ENCODE results near the gene PLCD4. TPM values are rescaled to one million over a fixed set of nuclear protein-coding genes. Genes with fewer than 3 reads are reported as not detected.

PLCD4 gene
- polyA plus RNA-seq, 2 of the 4 experiments (the other 2 are of a cell fraction), result 1.2 to 2.8 TPM

GRCh38 chr2:218578272-218578877 is 29.3 kb upstream of the PLCD4 start (continued):
- no peak for TF ChIP-seq NR3C1 (IDR thresholded peaks at IDR 0.05)
- TF ChIP-seq ESRRA (IDR thresholded peaks at IDR 0.05; ENCODE audit: borderline replicate concordance, low read length), result no peak
- TF ChIP-seq ZFP36 (IDR thresholded peaks at IDR 0.05; ENCODE audit: borderline replicate concordance, partially characterized antibody), result no peak
- TF ChIP-seq CTCF (IDR thresholded peaks at IDR 0.05), result no peak
- TF ChIP-seq MYC (IDR thresholded peaks at IDR 0.05; ENCODE audit: borderline replicate concordance, low read length), result no peak
- TF ChIP-seq HES2 (IDR thresholded peaks at IDR 0.05), result no peak

GRCh38 chr2:218582076-218582475 is 25.6 kb upstream of the PLCD4 start:
- H3K9me3 ChIP-seq, result no peaks in the 10 kb centered on the region
- ATAC-seq (peak in 1 of 2 experiments; percentile 73; a peak in 4 of 6 replicates), DNase-seq (ENCODE audit: low read depth in 1 of 2, low spot score in 1 of 2) (peak in 1 of 2 experiments; percentile 31), FAIRE-seq (no peak)
- WGBS (ENCODE audit: missing lambda C conversion rate), result 79% methylated on average over 7 of the region's 7 CpGs
- ChIA-PET POLR2A (no interaction called here), CTCF (interaction anchor here (0.6 to 2.0 kb wide), 4 partner anchors 9 to 495 kb away, joined by 3 to 4 read pairs (median 4); no protein-coding TSS in a partner anchor)
- no peak overlapping the region for H3K27ac ChIP-seq
- no peak for TF ChIP-seq FOSL2 (IDR thresholded peaks at IDR 0.05)
- peak; percentile 55; the same call in 1 of the 2 replicates for TF ChIP-seq FOSL2 (CRISPR knock-in tag; IDR thresholded peaks at IDR 0.05)
- TF ChIP-seq CBX8 (IDR thresholded peaks at IDR 0.05), result no peak
- no peak overlapping the region for H3K4me3 ChIP-seq
- H3K4me1 ChIP-seq, result peaks cover 34% of the 10 kb centered on the region
- H3K4me2 ChIP-seq, result peak overlapping the region; percentile 34; the same call in 2 of the 3 replicates

GRCh38 chr2:218583983-218584850 is 23.5 kb upstream of the PLCD4 start:
- H3K4me1 ChIP-seq, result peaks cover 16% of the 10 kb centered on the region
- WGBS (ENCODE audit: missing lambda C conversion rate), result 93% methylated on average over 6 of the region's 6 CpGs
- no peak for TF ChIP-seq EP300 (IDR thresholded peaks at IDR 0.05)
- peak; percentile 12; the same call in 1 of the 3 replicates for TF ChIP-seq CTCF (IDR thresholded peaks at IDR 0.05)
- TF ChIP-seq MAFK (IDR thresholded peaks at IDR 0.05; ENCODE audit: partially characterized antibody), result peak; percentile 75
- no peak overlapping the region for H3K4me2 ChIP-seq
- no peak for DNase-seq (ENCODE audit: low read depth in 1 of 2, low spot score in 1 of 2)
- no peak for FAIRE-seq
- CTCF ChIA-PET, result interaction anchor here (0.8 to 2.0 kb wide), 2 partner anchors 8 to 65 kb away, joined by 3 to 4 read pairs; no protein-coding TSS in a partner anchor
- no peak overlapping the region for H3K4me3 ChIP-seq
- no peak overlapping the region for H3K27ac ChIP-seq
- POLR2A ChIA-PET, result no interaction called here
- H3K9me3 ChIP-seq, result no peaks in the 10 kb centered on the region
- ATAC-seq, result peak in 1 of 2 experiments; percentile 61; a peak in 2 of 6 replicates

- Histone ChIP-seq H3K9me3 (no peaks in the 10 kb centered on the region), H3K4me1 (peaks cover 14% of the 10 kb centered on the region), H3K27ac (no peak overlapping the region), H3K4me3 (no peak overlapping the region), H3K4me2 (no peak overlapping the region)
- ChIA-PET POLR2A (no interaction called here), CTCF (interaction anchor here (1.2 kb wide), 1 partner anchor 10 kb away, joined by 3 read pairs; no protein-coding TSS in a partner anchor)
- ATAC-seq, result no peak
- DNase-seq (ENCODE audit: low read depth in 1 of 2, low spot score in 1 of 2), result no peak
- 100% methylated on average over 1 of the region's 1 CpG for WGBS (ENCODE audit: missing lambda C conversion rate)
- no peak for FAIRE-seq
- TF ChIP-seq EHF (CRISPR knock-in tag; IDR thresholded peaks at IDR 0.05), result no peak
- TF ChIP-seq CBX2 (IDR thresholded peaks at IDR 0.05; ENCODE audit: borderline replicate concordance, low read depth), result no peak
- TF ChIP-seq MAFK (IDR thresholded peaks at IDR 0.05; ENCODE audit: partially characterized antibody), result no peak
- TF ChIP-seq JUNB (IDR thresholded peaks at IDR 0.05), result no peak
- TF ChIP-seq RARB (CRISPR knock-in tag; IDR thresholded peaks at IDR 0.05), result no peak
- no peak for TF ChIP-seq HOXA7 (CRISPR knock-in tag; IDR thresholded peaks at IDR 0.05)
- TF ChIP-seq EP300 (IDR thresholded peaks at IDR 0.05), result no peak
- TF ChIP-seq RAD21 (conservative IDR thresholded peaks at IDR 0.05 in 1 of 2, IDR thresholded peaks at IDR 0.05 in 1 of 2), result no peak
- TF ChIP-seq FOSL2 (IDR thresholded peaks at IDR 0.05), result no peak
- TF ChIP-seq FOSL2 (CRISPR knock-in tag; IDR thresholded peaks at IDR 0.05), result no peak
- TF ChIP-seq NPAS2 (CRISPR knock-in tag; IDR thresholded peaks at IDR 0.05; ENCODE audit: borderline replicate concordance), result no peak
- no peak for TF ChIP-seq RNF2 (IDR thresholded peaks at IDR 0.05; ENCODE audit: borderline replicate concordance, low read depth)
- TF ChIP-seq SMC3 (IDR thresholded peaks at IDR 0.05), result no peak
- TF ChIP-seq ZC3H11A (IDR thresholded peaks at IDR 0.05), result no peak
- TF ChIP-seq ESRRA (IDR thresholded peaks at IDR 0.05; ENCODE audit: borderline replicate concordance, low read length), result no peak
- no peak for TF ChIP-seq TP53 (CRISPR knock-in tag; IDR thresholded peaks at IDR 0.05)
- no peak for TF ChIP-seq ZSCAN20 (CRISPR knock-in tag; IDR thresholded peaks at IDR 0.05)
These were observed 22.2 kb upstream of the PLCD4 start for GRCh38 chr2:218585541-218585940.

Measured in A549 (cell line).